ENCODE results near the gene ARPC1B. TPM values are rescaled to one million over a fixed set of nuclear protein-coding genes. Genes with fewer than 3 reads are reported as not detected.

The ARPC1B gene
- total and polyA plus RNA-seq, 2 of the 4 experiments (the other 2 are of a cell fraction): 351 to 488 TPM

- ATAC-seq (ENCODE audit: low read depth): no peak
- Histone ChIP-seq H2AFZ (replicated peaks; ENCODE audit: low read length, poor library complexity) (no peak overlapping the region), H4K20me1 (ENCODE audit: insufficient read depth, low read length) (peaks cover 35% of the 10 kb centered on the region)
These were observed 15.2 kb downstream of the ARPC1B start for GRCh38 chr7:99389772-99390171.

More at GRCh38 chr7:99389772-99390171, 15.2 kb downstream of the ARPC1B start:
- H2BK20ac ChIP-seq (ENCODE audit: low read depth, low read length): no peak overlapping the region
- H3K4ac ChIP-seq (ENCODE audit: low read depth, low read length): no peak overlapping the region
- no peaks in the 10 kb centered on the region for H3K27me3 ChIP-seq (ENCODE audit: control insufficient read depth, insufficient read depth, low read length)
- no peak overlapping the region for H2AK5ac ChIP-seq (ENCODE audit: low read depth, low read length)
- CTCF ChIA-PET: interaction anchor here (0.6 kb wide), 1 partner anchor 12 kb away, joined by 5 read pairs; no protein-coding TSS in a partner anchor
- no peak overlapping the region for H4K91ac ChIP-seq (ENCODE audit: insufficient read depth, low read depth, low read length)
- no peak overlapping the region for H2BK5ac ChIP-seq (ENCODE audit: low read depth, low read length, poor library complexity, severe bottlenecking)
- H4K8ac ChIP-seq (ENCODE audit: low read depth in 2 of 2, low read length in 2 of 2): no peak overlapping the region
- peaks cover 52% of the 10 kb centered on the region for H3K36me3 ChIP-seq (ENCODE audit: control insufficient read depth, insufficient read depth, low read length)
- dilution Hi-C loops (cut with HindIII; ENCODE audit: low sequenced_read_pairs, unreplicated experiment) (no loop called here), in situ Hi-C loops (cut with MboI; ENCODE audit: low sequenced_read_pairs) (no loop called here), intact Hi-C loops (cut with micrococcal nuclease) (no loop called here)
- no peak overlapping the region for H3K27ac ChIP-seq (ENCODE audit: insufficient read depth, low read length)
- no peak overlapping the region for H3K23ac ChIP-seq (ENCODE audit: low read depth, low read length)
- BruUV-seq (replicated peaks): no TSS peak
- H3K18ac ChIP-seq (ENCODE audit: low read depth, low read length): no peak overlapping the region
- no peak overlapping the region for H3K4me3 ChIP-seq (ENCODE audit: insufficient read depth, low read depth, low read length)
- H3K14ac ChIP-seq (replicated peaks; ENCODE audit: low read depth, low read length): no peak overlapping the region
- no peak overlapping the region for H4K5ac ChIP-seq (ENCODE audit: low read depth, low read length)
- no peaks in the 10 kb centered on the region for H3K9me3 ChIP-seq (ENCODE audit: control insufficient read depth, insufficient read depth, low read length)
- H2AK9ac ChIP-seq (replicated peaks; ENCODE audit: low read depth, low read length, poor library complexity): no peak overlapping the region
- H3K4me2 ChIP-seq (ENCODE audit: low read depth, low read length): no peak overlapping the region
- peaks cover 7% of the 10 kb centered on the region for H3K4me1 ChIP-seq (ENCODE audit: control insufficient read depth, insufficient read depth, low read length)
- WGBS, 2 experiments (ENCODE audit: extremely low coverage in 2 of 2, insufficient read length in 1 of 2): 93% methylated on average over 7 of the region's 13 CpGs; no CpG with 5 or more reads in 1 of the 2 experiments
- POLR2A ChIA-PET (ENCODE audit: unreplicated experiment): no interaction called here
- H2BK15ac ChIP-seq (ENCODE audit: low read depth, low read length): no peak overlapping the region
- H3K56ac ChIP-seq (ENCODE audit: extremely low read depth, insufficient read depth, low read length): no peak overlapping the region
- DNase-seq: no peak
- H3K9me1 ChIP-seq (ENCODE audit: insufficient read depth, low read length): peaks cover 3% of the 10 kb centered on the region
- no peak overlapping the region for H3K9ac ChIP-seq (ENCODE audit: low read depth, low read length)
- TF ChIP-seq SMC3 (IDR thresholded peaks at IDR 0.05; ENCODE audit: low read depth, low read length) (no peak), RAD21 (IDR thresholded peaks at IDR 0.05; ENCODE audit: low read length) (no peak), POLR2A (IDR thresholded peaks at IDR 0.05; ENCODE audit: low read depth, low read length) (no peak), CHD1 (IDR thresholded peaks at IDR 0.05; ENCODE audit: low read depth, low read length) (no peak), MAFK (IDR thresholded peaks at IDR 0.05; ENCODE audit: low read depth, low read length) (no peak), CTCF (conservative IDR thresholded peaks at IDR 0.05; ENCODE audit: low read depth, low read length) (no peak), FOS (IDR thresholded peaks at IDR 0.05; ENCODE audit: low read depth, low read length) (no peak), RFX5 (IDR thresholded peaks at IDR 0.05; ENCODE audit: low read depth, low read length) (no peak), RCOR1 (IDR thresholded peaks at IDR 0.05; ENCODE audit: insufficient replicate concordance, low read length) (no peak), NFE2L2 (IDR thresholded peaks at IDR 0.05; ENCODE audit: low read depth, low read length) (no peak), CEBPB (IDR thresholded peaks at IDR 0.05; ENCODE audit: low read depth, low read length) (no peak), MAZ (IDR thresholded peaks at IDR 0.05; ENCODE audit: borderline replicate concordance, low read depth, low read length) (no peak), BHLHE40 (IDR thresholded peaks at IDR 0.05; ENCODE audit: low read depth, low read length) (no peak), USF2 (IDR thresholded peaks at IDR 0.05; ENCODE audit: low read depth, low read length) (no peak), MXI1 (IDR thresholded peaks at IDR 0.05; ENCODE audit: borderline replicate concordance, low read depth, low read length) (no peak), ELK1 (IDR thresholded peaks at IDR 0.05; ENCODE audit: borderline replicate concordance, low read depth, low read length) (no peak)
- peaks cover 5 to 53% of the 10 kb centered on the region in 2 experiments for H3K79me1 ChIP-seq (ENCODE audit: low read depth in 1 of 2, low read length in 2 of 2)
- H2BK120ac ChIP-seq (ENCODE audit: low read depth, low read length): no peak overlapping the region
